Heart right ventricle (tissue), 16 donors: Measurements from ENCODE around the gene USP3. TPM values are rescaled to one million over a fixed set of nuclear protein-coding genes. Genes with fewer than 3 reads are reported as not detected.

Experiments
- ATAC-seq, 8 donors: fragments of 200-7000 bp; cut with Tn5 transposase; one replicate each; pipeline ENCODE4 v1.9.1; 2020; ENCODE audit warnings: mild to moderate bottlenecking in 8 of 8, moderate library complexity in 8 of 8, moderate number of reproducible peaks in 1 of 8
- DNase-seq, 2 donors: peaks; one replicate each; pipeline ENCODE4 v3.0.0-alpha.2; 2020
- H3K27ac ChIP-seq, 10 donors: fragments of 200-600 bp; sonication (generic) in 2 of 10; one replicate each; pipeline versions ENCODE4 v1.5.0 to v1.8.0; 2020 to 2022; ENCODE audit warnings: mild to moderate bottlenecking in 3 of 10
- H3K27me3 ChIP-seq, 7 donors: fragments of 200-600 bp; one replicate each; pipeline ENCODE4 v1.8.0; 2021 to 2022; ENCODE audit warnings: mild to moderate bottlenecking in 2 of 7
- H3K36me3 ChIP-seq, 9 donors: fragments of 200-600 bp; sonication (generic) in 1 of 9; one replicate each; pipeline versions ENCODE4 v1.5.0 to v1.8.0; 2020 to 2022; ENCODE audit warnings: mild to moderate bottlenecking in 2 of 9
- H3K4me1 ChIP-seq, 9 donors: fragments of 200-600 bp; sonication (generic) in 1 of 9; one replicate each; pipeline versions ENCODE4 v1.5.0 to v1.8.0; 2020 to 2022; ENCODE audit warnings: mild to moderate bottlenecking in 4 of 9
- H3K4me3 ChIP-seq, 10 donors: fragments of 200-600 bp; sonication (generic) in 2 of 10; one replicate each; pipeline versions ENCODE4 v1.5.0 to v1.8.0; 2020 to 2022; ENCODE audit warnings: mild to moderate bottlenecking in 7 of 10, moderate library complexity in 2 of 10
- H3K9me3 ChIP-seq, 11 donors: fragments of 200-600 bp in 10 of 11; sonication (generic) in 2 of 11; one replicate each; pipeline versions ENCODE4 v1.5.0 to v1.8.0; 2013 to 2022; ENCODE audit warnings: mild to moderate bottlenecking in 2 of 11, control low read depth in 1 of 11, moderate library complexity in 1 of 11
- WGBS, 2 donors: extraction: QIAGEN DNeasy Blood & Tissue Kit; methylation state at CpG; one replicate each; pipeline ENCODE4 v1.1.7; 2013; ENCODE audit warnings: inconsistent platforms in 1 of 2; 5-methylcytosine and 5-hydroxymethylcytosine counted together
- intact Hi-C, 10 donors: fragments of 100-400 bp; cut with DNase I; formaldehyde crosslinking; loops; one replicate each; pipeline versions ENCODE4 v1.11.1 to v1.14.2; 2022
- polyA plus RNA-seq, 2 donors: library from polyadenylated mRNA; stranded (reverse); fragments of 200-250 nt; gene quantifications; one replicate each; pipeline ENCODE4 v1.2.3, GENCODE V29; 2013
- total RNA-seq, 10 donors: library from RNA; stranded (reverse); fragmentation: NEBNext Ultra II Directional in 3 of 10; extraction: Animal tissue kit (Norgen Biotek cat#: 25700) in 3 of 10; gene quantifications; one replicate each; pipeline versions ENCODE4 v1.2.1 to v1.2.4, GENCODE V29; 2021 to 2023
- TF ChIP-seq, protein P1 (sequence below), 9 donors: fragments of 200-600 bp; sonication (generic) in 2 of 9; IDR thresholded peaks; one replicate each; pipeline versions ENCODE4 v1.5.0 to v1.8.0; 2021 to 2022; ENCODE audit warnings: antibody characterized with exemption in 9 of 9, mild to moderate bottlenecking in 5 of 9, moderate library complexity in 1 of 9
- donor health status: Arrhythmogenic right ventricular cardiomyopathy.
- donor health status: ischemic (EF 13 %, LVEDD 7.1; RV severe dilation, severe dysfunction).
- donor health status: healthy with polysubstance abuse.
- donor health status: DM: no; HTN: yes; CAD: no.
- donor health status: DM: no; HTN: no; CAD: no.
- donor health status: ischemic (EF 25% LVEDD 6.9; RV normal size, moderate dysfunction).
- donor health status: ischemic (EF 25% LVEDD 5.7; RV mildly dilated, moderate dysfunction).
- donor health status: healthy.
- donor health status: DM: yes; HTN: yes; CAD: no.
- donor health status: Ischemic cardiomyopathy.
- donor health status: ischemic (EF 35%, LVEDD 5.7; RV mildly dilated, moderate dysfunction).
- donor health status: nonischemic (EF 11% LVEDD 7.7; RV severe dilation, severe dysfunction).
- donor health status: DM: yes; HTN: yes; CAD: no.
- donor health status: PGD.
- donor health status: ischemic (EF 29% LVEDD 5.4; RV normal size, mild dysfunction).
- donor health status: nonischemic (EF 23%, LVEDD 6.1; RV moderate dilation, normal function).

USP3 gene
- total and polyA plus RNA-seq, 12 donors = 8.4 to 23.7 (median 16.6) TPM

DNA sequence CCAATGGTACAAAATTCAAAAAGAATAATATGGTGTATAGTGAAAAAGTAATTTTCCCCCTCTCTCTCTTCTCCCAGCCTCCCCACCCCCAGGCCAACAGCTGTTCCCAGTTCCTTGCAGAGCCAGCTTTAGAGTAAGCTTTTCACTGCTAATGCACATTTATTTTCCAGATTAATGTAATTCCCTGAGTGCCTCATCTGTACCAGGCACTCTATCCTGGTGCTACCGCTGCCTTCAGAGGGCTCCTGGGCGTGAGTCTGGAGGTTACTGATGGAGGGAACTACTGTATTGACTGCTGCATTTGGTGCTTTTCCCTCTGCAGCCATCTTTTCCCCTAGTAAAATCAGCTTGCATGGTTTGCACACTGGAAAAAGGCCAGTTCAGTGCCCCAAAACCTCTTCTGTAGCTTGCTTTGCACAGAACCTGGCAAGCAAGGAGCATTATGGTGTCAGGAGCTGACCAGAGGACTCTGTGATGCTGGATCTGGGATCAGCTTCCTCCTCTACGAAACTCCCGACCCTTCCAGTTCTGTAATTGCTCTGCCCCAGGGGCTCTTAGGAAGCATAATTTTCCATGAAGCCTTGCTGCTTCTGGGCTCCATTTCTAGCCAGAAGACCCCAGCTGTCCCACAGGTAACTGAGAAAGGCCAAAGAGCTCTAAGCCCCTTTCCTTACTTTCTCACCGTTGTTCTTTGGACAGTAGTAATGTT lies 8.5 kb upstream of the USP3 start:
- peak overlapping the region in 1 of 10 donors; percentile 100 for H3K27ac ChIP-seq
- DNase-seq (no peak), ATAC-seq (no peak)
- H3K4me1 ChIP-seq = peaks cover 2 to 98% (median 5%) of the 10 kb centered on the region in 9 donors
- peak overlapping the region in 1 of 10 donors; percentile 38 for H3K4me3 ChIP-seq
- 71 to 79% methylated on average over 5 of the region's 5 CpGs for WGBS, 2 donors
- H3K27me3 ChIP-seq = no peaks in the 10 kb centered on the region
- no peaks in the 10 kb centered on the region for H3K36me3 ChIP-seq
- intact Hi-C loops = loop anchor here in 2 of 10 donors (10.0 kb wide), 1 partner anchor 99 kb away; the partner anchor contains the start of gene FBXL22 (in 2 of the 2)
- no peaks in the 10 kb centered on the region for H3K9me3 ChIP-seq
- TF ChIP-seq, protein P1, sequence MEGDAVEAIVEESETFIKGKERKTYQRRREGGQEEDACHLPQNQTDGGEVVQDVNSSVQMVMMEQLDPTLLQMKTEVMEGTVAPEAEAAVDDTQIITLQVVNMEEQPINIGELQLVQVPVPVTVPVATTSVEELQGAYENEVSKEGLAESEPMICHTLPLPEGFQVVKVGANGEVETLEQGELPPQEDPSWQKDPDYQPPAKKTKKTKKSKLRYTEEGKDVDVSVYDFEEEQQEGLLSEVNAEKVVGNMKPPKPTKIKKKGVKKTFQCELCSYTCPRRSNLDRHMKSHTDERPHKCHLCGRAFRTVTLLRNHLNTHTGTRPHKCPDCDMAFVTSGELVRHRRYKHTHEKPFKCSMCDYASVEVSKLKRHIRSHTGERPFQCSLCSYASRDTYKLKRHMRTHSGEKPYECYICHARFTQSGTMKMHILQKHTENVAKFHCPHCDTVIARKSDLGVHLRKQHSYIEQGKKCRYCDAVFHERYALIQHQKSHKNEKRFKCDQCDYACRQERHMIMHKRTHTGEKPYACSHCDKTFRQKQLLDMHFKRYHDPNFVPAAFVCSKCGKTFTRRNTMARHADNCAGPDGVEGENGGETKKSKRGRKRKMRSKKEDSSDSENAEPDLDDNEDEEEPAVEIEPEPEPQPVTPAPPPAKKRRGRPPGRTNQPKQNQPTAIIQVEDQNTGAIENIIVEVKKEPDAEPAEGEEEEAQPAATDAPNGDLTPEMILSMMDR (IDR thresholded peaks at IDR 0.05) = no peak

DNA sequence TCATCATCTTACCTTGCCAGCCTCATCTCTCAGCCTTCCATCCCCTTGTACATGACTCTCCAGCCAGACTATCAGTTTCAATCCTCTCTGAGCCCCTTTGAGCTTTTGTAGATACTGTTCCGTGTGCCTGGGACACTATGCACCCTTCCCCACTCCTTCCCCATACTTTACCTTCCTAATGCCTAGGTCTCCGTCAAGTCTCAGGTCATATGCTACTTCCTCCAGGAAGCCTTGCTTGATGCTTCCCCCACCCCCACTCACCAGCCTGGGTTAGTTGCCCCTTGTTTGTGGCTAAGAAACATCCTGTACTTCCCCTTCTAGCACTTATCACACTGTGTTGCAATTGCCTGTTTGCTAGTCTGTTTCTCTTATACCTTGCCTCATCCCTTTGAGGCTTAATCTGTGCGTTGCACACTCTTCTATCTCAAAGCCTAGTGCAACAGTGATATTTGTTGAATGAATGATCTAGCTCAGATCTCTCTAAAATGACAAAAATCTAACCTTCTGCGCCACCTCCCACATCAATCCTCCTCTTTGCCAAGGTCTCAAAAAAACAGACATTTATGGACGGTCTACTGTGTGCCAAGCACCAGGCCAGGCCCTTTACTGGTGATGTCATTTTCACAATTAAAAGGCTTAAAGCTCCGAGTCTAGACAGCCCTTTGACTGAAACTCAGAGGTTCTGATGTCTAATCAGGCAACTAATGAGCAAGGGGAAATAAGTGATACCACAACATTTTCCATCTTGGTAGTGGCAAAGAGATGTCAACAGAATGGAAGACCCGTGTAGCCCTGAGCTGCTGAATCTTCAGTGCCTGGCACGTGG lies 6.5 kb upstream of the USP3 start:
- peak overlapping the region in 2 of 10 donors; percentile 3 to 100 for H3K27ac ChIP-seq

DNA sequence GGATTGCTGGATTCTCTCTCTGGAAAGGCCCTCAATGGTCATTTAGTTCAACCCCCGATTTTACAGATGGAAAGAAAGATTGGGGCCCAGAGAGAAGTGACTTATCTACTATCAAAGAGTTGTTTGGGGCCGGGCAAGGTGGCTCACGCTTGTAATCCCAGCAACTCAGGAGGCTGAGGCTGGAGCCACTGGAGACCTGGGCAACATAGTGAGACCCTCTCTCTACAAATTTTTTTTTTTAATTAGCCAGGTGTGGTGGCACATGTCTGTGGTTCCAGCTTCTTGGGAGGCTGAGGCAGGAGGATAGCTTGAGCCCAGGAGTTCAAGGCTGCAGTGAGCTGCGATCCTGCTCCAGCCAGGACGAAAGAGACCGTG lies 5.2 kb upstream of the USP3 start:
- Histone ChIP-seq H3K36me3 (no peaks in the 10 kb centered on the region), H3K4me1 (peaks cover 2 to 98% (median 32%) of the 10 kb centered on the region in 9 donors), H3K4me3 (no peak overlapping the region), H3K27ac (peak overlapping the region in 1 of 10 donors; percentile 100), H3K27me3 (no peaks in the 10 kb centered on the region), H3K9me3 (no peaks in the 10 kb centered on the region)
- 95 to 97% methylated on average over 6 of the region's 6 CpGs for WGBS, 2 donors
- intact Hi-C loops = loop anchor here in 2 of 10 donors (10.0 kb wide), 1 partner anchor 96 kb away; the partner anchor contains the start of gene FBXL22 (in 2 of the 2)
- TF ChIP-seq, protein P1 (IDR thresholded peaks at IDR 0.05) = no peak
- DNase-seq (no peak), ATAC-seq (no peak)

More for the DNA sequence above, 6.5 kb upstream of the USP3 start:
- H3K36me3 ChIP-seq = no peaks in the 10 kb centered on the region
- H3K4me1 ChIP-seq = peaks cover 2 to 99% (median 24%) of the 10 kb centered on the region in 9 donors
- DNase-seq = no peak
- H3K9me3 ChIP-seq = no peaks in the 10 kb centered on the region
- intact Hi-C loops = loop anchor here in 2 of 10 donors (10.0 kb wide), 1 partner anchor 97 kb away; the partner anchor contains the start of gene FBXL22 (in 2 of the 2)
- TF ChIP-seq, protein P1 (IDR thresholded peaks at IDR 0.05) = no peak
- H3K27me3 ChIP-seq = no peaks in the 10 kb centered on the region
- peak overlapping the region in 1 of 10 donors; percentile 38 for H3K4me3 ChIP-seq
- 75 to 76% methylated on average over 8 of the region's 8 CpGs for WGBS, 2 donors
- peak in 4 of 8 donors; percentile 21 to 52 (median 37) for ATAC-seq

DNA sequence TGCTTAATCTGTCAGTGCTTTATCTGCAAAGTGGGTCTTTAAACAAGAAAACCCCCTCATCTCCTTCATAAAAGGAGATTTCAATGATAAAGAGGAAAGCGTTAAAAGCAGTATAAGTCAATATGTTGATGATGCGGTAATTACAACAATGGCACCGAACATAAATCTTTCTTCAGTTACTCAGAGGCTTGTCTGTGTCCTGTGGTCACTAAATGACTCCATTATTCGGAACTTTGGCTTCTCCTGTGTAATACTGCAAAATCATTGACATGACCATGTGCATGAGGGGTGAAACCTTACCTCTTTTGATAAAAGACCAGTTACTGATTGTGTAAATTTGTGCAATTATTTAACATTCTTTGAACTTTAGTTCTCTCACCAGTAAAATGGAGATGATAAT lies 4.8 kb upstream of the USP3 start:
- intact Hi-C loops = loop anchor here in 6 of 10 donors (5.0 to 10.0 kb wide), 4 partner anchors 55 to 98 kb away; partner anchors contain the start of gene FBXL22 (in 5 of the 6)
- ATAC-seq (no peak), DNase-seq (no peak)
- no peaks in the 10 kb centered on the region for H3K27me3 ChIP-seq
- no peaks in the 10 kb centered on the region for H3K9me3 ChIP-seq
- peak overlapping the region in 1 of 10 donors; percentile 100 for H3K27ac ChIP-seq
- TF ChIP-seq, protein P1 (IDR thresholded peaks at IDR 0.05) = no peak
- WGBS, 2 donors = 97% methylated on average over 4 of the region's 4 CpGs
- H3K4me3 ChIP-seq = no peak overlapping the region
- H3K4me1 ChIP-seq = peaks cover 2 to 95% (median 32%) of the 10 kb centered on the region in 9 donors
- H3K36me3 ChIP-seq = no peaks in the 10 kb centered on the region
